Central memory CD4-positive, alpha-beta T cell (primary cell): Measurements from ENCODE around the gene PLXDC2.
"Not testable (repeated sequence)": the region's sequence is repeated elsewhere in the genome, so short reads cannot be mapped to it uniquely, and the experiment has no call there.

Experiments used
- DNase-seq: peaks from one replicate; pipeline ENCODE4 v3.0.0; 2022

PLXDC2 gene

GRCh38 chr10:20133669-20134189 lies 317.5 kb downstream of the PLXDC2 start:
- no peak for DNase-seq

GRCh38 chr10:20142311-20142710 lies 326.1 kb downstream of the PLXDC2 start:
- no peak for DNase-seq

DNA sequence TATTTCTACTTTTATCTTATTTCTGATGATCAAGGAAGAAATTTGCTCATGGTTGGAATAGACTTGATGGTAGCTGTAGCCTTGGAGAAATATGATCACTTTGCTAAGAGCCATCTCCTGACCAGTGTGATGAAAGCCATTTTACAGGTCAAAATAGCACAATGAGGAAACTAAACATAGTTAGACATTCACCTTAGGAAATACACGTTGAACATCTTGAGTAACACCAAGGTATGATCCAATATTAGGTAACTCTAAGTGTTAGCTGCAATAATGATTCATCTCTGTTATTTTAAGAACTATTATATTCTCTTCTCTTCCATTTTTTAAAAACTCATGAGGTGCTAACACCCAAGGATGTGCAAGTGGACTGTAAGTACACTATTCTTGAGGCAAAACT lies 328.0 kb downstream of the PLXDC2 start:
- DNase-seq, result no peak

DNA sequence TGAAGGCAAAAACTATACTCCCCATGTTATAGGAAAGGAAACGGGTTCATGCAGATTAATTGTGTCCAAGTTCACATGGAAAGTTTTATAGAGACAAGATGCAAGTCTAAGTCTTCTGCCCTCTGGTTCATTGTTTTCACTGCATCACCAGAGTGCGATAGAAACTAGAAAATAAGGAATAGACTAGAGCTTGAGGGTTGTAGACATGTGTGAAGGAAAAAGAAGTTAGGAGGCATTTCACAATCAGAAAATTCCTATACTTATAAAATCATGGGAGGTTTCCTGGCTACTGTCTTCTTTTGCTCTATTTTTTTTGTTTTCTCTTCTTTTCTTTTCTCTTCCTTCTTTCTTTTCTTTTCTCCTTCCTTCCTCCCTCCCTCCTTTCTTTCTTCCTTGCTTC lies 329.8 kb downstream of the PLXDC2 start:
- DNase-seq, result no peak

GRCh38 chr10:20147684-20148083 lies 331.5 kb downstream of the PLXDC2 start:
- no peak for DNase-seq

- DNase-seq, result no peak
Observed at GRCh38 chr10:20156511-20156910, 340.3 kb downstream of the PLXDC2 start.

DNA sequence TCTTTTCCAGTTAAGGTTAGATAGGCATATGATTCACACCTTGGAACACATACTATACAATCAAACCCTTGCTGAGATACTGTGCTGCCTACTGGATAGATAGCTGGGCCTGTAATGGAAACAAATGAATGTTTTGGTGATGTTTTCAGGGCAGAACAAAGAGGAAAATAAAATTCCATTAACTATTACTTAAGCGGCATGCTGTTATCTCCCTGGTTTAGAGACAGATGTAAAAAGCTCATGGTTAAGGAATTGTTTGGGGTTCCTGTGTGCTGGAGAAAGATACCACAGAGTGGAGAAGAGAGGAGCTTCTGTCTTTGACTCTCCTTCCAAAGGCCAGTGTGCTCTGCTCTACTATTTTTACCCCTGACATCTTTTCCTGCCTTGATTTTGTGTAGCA lies 341.1 kb downstream of the PLXDC2 start:
- DNase-seq, result no peak

GRCh38 chr10:20158086-20158485 lies 341.9 kb downstream of the PLXDC2 start:
- DNase-seq, result no peak

DNA sequence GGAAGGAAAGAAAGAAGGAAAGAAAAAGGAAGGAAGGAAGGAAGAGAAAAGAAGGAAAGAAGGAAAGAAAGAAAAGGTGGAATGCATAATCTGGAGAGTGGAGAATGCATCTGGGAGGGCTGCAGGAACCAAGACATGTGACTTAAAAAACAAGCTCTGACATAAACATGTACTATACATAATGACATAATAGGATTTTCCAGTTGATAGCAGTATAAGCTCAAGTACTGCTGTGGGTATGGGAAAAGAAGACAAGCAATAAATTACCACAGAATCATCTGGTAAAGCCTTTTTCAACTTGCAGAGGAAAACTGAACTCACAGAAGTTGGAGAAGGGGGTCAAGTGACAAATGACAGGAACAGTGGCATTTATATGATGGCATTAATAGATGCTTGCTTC lies 345.9 kb downstream of the PLXDC2 start:
- no peak for DNase-seq

DNA sequence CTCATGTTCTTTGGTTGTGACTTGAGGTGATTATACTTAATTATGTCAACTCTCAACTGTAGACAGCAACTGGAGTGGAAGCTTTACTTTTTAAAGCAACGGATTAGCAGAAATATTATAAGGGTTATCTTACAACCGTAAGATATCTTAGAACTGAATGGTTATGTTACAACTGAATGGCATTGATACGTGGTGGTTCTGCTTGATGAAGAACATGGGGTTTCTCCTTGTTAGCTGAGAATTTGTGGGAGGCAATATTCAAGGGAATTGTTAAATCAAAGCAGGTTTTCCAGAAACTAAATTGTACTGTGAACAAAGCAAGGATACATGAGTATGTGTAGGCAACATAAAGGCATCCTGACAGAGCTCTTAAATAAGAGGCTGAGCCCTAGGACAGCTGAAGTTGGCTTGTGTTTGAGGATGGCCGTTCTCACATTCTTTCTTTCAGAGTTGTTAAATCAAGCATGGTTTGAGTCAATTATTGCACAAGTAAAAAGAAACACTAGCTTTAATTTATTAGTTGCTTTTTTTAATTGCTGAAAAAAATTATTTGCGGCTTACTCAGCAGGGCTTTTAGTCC lies 350.0 kb downstream of the PLXDC2 start:
- DNase-seq, result no peak

DNA sequence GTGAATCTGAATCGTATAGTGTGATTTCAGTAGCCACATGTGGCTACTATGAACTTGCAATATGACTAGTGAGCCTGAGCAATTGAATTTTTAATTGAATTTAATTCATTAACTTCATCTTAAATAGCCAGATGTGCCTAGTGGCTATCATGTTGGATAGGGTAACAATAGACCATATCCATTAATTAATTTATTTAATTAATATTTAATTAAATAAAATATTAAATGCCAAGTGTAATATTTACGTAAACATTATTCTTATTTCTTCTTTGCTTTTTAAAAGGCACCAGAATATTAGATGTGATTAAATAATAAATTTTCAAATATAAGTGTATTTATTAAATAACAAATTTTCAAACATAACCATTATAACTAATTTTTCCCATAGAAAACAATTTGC lies 354.4 kb downstream of the PLXDC2 start:
- no peak for DNase-seq

DNA sequence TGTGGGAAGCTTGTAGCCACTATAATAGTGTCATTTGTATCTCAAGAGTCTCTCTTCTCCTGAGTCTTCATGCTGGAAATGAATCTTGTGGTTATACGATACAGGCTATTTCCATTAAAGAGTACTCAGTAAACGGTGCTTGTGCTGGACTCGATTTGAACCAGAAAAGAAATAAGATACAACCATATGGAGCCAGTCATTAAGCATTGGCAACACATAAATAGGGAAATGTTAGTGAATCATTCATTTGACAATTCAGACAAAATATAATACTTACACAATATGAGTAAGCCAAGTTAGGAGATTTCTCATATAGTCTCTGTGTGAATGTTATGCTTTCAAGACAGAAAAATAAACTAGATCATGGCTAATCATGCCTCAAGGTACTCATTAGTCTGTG lies 356.8 kb downstream of the PLXDC2 start:
- DNase-seq, result no peak

DNA sequence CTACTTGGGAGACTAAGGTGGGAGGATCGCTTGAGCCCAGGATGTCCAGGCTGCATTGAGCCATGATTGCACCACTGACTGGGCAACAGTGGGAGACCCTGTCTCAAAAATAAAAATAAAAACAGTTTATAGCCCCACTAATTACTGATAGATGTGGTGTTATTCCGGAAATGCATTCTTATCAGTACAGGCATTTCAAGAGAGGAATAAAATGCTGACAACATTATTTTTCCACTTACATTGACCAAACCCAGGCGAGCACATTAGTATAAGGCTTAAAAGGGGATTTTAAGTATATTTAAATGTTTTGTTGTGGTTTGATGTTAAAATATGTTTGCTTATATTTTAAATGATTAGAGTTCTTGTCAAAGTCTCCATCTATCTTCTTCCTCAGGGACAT lies 359.5 kb downstream of the PLXDC2 start:
- no peak for DNase-seq

GRCh38 chr10:20180766-20181165 lies 364.5 kb downstream of the PLXDC2 start:
- no peak for DNase-seq

GRCh38 chr10:20181434-20181833 lies 365.2 kb downstream of the PLXDC2 start:
- no peak for DNase-seq

DNA sequence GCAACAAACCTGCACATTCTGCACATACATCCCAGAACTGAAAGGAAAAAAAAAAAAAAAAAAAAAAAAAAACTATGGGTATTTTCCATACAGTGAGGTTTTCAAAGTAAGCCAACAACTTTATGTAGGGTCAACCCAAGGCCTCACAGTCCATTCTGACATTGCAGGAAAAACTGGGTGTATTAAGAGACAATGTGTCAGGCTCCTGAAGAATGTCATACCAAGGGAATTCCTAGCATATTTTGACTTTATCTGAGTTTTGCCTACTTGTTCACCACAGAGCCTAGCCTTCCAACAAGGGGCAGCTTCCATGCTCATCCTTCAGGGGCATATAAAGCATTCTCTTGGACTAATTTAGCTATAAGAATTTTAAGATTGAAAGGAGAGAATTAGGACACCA lies 368.9 kb downstream of the PLXDC2 start:
- DNase-seq, result no peak

GRCh38 chr10:20191392-20191791 lies 375.2 kb downstream of the PLXDC2 start:
- DNase-seq, result not testable (repeated sequence)

- no peak for DNase-seq
Observed at GRCh38 chr10:20195076-20195475, 378.8 kb downstream of the PLXDC2 start.

GRCh38 chr10:20200758-20201157 lies 384.5 kb downstream of the PLXDC2 start:
- no peak for DNase-seq

GRCh38 chr10:20202337-20202736 lies 386.1 kb downstream of the PLXDC2 start:
- DNase-seq, result no peak

- DNase-seq, result no peak
Observed at GRCh38 chr10:20207653-20208052, 391.4 kb downstream of the PLXDC2 start.

DNA sequence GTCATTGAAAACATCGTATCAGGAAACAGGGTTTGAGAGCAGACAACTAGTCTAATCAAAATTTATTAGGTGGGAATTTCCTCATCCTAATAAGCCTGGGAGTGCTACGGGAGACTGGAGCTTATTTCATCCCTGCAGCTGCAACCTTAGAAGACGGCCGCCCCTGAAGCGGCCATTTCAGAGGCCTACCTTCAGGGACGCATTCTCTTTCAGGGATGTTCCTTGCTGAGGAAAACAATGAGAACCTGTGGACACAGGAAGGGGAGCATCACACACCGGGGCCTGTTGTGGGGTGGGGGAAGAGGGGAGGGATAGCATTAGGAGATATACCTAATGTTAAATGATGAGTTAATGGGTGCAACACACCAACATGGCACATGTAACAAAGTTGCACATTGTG lies 392.9 kb downstream of the PLXDC2 start:
- not testable (repeated sequence) for DNase-seq

- DNase-seq, result no peak
Observed at GRCh38 chr10:20215547-20216152, 399.4 kb downstream of the PLXDC2 start.

DNA sequence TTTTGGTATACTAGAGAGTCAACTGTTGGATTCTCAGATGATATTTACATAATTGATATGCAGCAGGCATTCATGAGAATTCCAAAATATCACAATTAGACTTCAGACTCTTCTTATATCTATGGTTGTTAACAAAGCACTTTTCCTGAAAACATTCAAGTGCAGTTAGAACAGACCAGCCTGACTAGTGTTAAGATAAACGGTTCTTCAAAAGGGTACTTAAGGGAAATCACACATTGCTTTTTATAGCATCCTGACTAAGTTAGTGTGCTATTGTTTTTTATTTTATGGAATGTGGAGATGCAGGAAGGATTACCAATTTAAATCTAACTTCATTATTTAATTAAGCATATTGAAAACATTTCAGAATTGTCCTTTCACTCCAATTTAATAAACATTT lies 405.1 kb downstream of the PLXDC2 start:
- no peak for DNase-seq

- DNase-seq, result no peak
Observed at GRCh38 chr10:20228729-20229128, 412.5 kb downstream of the PLXDC2 start.
